ENCODE data around the gene RTBDN. TPM values are rescaled to one million over a fixed set of nuclear protein-coding genes. Genes with fewer than 3 reads are reported as not detected.

RTBDN gene
- total and polyA plus RNA-seq, 2 experiments from 2014 or later: 4.1 to 4.6 TPM

DNA sequence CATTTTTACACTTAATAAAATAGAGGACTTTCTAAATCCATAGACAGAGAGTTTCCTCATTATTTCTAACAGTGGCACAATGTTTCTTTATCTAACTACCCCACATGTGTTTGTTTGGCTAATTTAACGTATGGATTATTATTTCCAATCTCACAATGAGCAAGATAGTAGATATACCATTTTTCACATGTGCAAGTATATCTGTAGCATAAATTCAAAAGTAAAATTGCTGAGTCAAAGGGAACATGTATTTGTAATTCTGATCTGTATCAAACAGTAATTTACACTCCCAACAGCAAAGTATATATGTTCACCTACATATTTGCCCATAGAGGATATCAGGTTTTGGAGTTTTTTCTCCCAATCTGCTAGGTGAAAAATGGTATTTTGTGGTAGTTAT, 22.3 kb upstream of the RTBDN start:
- H3K27ac Mint-ChIP-seq: no peak overlapping the region
- TF ChIP-seq POLR2AphosphoS5 (IDR thresholded peaks at IDR 0.05; ENCODE audit: low read depth) (no peak), JUNB (IDR thresholded peaks at IDR 0.05; ENCODE audit: unreplicated experiment) (no peak), NANOG (IDR thresholded peaks at IDR 0.05; ENCODE audit: borderline replicate concordance) (no peak), EZH2 (IDR thresholded peaks at IDR 0.05; ENCODE audit: low read depth, unreplicated experiment) (no peak), STAT1 (IDR thresholded peaks at IDR 0.05; ENCODE audit: unreplicated experiment) (no peak), ZNF114 (CRISPR knock-in tag; IDR thresholded peaks at IDR 0.05) (no peak), CREB1 (CRISPR knock-in tag; IDR thresholded peaks at IDR 0.05; ENCODE audit: low read depth) (no peak), EZH2phosphoT487 (IDR thresholded peaks at IDR 0.05; ENCODE audit: unreplicated experiment) (no peak)
- TF ChIP-seq, protein P1, sequence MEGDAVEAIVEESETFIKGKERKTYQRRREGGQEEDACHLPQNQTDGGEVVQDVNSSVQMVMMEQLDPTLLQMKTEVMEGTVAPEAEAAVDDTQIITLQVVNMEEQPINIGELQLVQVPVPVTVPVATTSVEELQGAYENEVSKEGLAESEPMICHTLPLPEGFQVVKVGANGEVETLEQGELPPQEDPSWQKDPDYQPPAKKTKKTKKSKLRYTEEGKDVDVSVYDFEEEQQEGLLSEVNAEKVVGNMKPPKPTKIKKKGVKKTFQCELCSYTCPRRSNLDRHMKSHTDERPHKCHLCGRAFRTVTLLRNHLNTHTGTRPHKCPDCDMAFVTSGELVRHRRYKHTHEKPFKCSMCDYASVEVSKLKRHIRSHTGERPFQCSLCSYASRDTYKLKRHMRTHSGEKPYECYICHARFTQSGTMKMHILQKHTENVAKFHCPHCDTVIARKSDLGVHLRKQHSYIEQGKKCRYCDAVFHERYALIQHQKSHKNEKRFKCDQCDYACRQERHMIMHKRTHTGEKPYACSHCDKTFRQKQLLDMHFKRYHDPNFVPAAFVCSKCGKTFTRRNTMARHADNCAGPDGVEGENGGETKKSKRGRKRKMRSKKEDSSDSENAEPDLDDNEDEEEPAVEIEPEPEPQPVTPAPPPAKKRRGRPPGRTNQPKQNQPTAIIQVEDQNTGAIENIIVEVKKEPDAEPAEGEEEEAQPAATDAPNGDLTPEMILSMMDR (conservative IDR thresholded peaks at IDR 0.05; ENCODE audit: low read depth in 2 of 2): no peak
- TF ChIP-seq, protein P2, sequence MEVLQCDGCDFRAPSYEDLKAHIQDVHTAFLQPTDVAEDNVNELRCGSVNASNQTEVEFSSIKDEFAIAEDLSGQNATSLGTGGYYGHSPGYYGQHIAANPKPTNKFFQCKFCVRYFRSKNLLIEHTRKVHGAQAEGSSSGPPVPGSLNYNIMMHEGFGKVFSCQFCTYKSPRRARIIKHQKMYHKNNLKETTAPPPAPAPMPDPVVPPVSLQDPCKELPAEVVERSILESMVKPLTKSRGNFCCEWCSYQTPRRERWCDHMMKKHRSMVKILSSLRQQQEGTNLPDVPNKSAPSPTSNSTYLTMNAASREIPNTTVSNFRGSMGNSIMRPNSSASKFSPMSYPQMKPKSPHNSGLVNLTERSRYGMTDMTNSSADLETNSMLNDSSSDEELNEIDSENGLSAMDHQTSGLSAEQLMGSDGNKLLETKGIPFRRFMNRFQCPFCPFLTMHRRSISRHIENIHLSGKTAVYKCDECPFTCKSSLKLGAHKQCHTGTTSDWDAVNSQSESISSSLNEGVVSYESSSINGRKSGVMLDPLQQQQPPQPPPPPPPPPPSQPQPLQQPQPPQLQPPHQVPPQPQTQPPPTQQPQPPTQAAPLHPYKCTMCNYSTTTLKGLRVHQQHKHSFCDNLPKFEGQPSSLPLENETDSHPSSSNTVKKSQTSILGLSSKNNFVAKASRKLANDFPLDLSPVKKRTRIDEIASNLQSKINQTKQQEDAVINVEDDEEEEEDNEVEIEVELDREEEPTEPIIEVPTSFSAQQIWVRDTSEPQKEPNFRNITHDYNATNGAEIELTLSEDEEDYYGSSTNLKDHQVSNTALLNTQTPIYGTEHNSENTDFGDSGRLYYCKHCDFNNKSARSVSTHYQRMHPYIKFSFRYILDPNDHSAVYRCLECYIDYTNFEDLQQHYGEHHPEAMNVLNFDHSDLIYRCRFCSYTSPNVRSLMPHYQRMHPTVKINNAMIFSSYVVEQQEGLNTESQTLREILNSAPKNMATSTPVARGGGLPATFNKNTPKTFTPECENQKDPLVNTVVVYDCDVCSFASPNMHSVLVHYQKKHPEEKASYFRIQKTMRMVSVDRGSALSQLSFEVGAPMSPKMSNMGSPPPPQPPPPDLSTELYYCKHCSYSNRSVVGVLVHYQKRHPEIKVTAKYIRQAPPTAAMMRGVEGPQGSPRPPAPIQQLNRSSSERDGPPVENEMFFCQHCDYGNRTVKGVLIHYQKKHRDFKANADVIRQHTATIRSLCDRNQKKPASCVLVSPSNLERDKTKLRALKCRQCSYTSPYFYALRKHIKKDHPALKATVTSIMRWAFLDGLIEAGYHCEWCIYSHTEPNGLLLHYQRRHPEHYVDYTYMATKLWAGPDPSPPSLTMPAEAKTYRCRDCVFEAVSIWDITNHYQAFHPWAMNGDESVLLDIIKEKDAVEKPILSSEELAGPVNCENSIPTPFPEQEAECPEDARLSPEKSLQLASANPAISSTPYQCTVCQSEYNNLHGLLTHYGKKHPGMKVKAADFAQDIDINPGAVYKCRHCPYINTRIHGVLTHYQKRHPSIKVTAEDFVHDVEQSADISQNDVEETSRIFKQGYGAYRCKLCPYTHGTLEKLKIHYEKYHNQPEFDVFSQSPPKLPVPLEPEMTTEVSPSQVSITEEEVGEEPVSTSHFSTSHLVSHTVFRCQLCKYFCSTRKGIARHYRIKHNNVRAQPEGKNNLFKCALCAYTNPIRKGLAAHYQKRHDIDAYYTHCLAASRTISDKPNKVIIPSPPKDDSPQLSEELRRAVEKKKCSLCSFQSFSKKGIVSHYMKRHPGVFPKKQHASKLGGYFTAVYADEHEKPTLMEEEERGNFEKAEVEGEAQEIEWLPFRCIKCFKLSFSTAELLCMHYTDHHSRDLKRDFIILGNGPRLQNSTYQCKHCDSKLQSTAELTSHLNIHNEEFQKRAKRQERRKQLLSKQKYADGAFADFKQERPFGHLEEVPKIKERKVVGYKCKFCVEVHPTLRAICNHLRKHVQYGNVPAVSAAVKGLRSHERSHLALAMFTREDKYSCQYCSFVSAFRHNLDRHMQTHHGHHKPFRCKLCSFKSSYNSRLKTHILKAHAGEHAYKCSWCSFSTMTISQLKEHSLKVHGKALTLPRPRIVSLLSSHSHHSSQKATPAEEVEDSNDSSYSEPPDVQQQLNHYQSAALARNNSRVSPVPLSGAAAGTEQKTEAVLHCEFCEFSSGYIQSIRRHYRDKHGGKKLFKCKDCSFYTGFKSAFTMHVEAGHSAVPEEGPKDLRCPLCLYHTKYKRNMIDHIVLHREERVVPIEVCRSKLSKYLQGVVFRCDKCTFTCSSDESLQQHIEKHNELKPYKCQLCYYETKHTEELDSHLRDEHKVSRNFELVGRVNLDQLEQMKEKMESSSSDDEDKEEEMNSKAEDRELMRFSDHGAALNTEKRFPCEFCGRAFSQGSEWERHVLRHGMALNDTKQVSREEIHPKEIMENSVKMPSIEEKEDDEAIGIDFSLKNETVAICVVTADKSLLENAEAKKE (CRISPR knock-in tag; IDR thresholded peaks at IDR 0.05): no peak
- TF ChIP-seq, protein P3, sequence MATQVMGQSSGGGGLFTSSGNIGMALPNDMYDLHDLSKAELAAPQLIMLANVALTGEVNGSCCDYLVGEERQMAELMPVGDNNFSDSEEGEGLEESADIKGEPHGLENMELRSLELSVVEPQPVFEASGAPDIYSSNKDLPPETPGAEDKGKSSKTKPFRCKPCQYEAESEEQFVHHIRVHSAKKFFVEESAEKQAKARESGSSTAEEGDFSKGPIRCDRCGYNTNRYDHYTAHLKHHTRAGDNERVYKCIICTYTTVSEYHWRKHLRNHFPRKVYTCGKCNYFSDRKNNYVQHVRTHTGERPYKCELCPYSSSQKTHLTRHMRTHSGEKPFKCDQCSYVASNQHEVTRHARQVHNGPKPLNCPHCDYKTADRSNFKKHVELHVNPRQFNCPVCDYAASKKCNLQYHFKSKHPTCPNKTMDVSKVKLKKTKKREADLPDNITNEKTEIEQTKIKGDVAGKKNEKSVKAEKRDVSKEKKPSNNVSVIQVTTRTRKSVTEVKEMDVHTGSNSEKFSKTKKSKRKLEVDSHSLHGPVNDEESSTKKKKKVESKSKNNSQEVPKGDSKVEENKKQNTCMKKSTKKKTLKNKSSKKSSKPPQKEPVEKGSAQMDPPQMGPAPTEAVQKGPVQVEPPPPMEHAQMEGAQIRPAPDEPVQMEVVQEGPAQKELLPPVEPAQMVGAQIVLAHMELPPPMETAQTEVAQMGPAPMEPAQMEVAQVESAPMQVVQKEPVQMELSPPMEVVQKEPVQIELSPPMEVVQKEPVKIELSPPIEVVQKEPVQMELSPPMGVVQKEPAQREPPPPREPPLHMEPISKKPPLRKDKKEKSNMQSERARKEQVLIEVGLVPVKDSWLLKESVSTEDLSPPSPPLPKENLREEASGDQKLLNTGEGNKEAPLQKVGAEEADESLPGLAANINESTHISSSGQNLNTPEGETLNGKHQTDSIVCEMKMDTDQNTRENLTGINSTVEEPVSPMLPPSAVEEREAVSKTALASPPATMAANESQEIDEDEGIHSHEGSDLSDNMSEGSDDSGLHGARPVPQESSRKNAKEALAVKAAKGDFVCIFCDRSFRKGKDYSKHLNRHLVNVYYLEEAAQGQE (IDR thresholded peaks at IDR 0.05; ENCODE audit: unreplicated experiment): no peak
- no peaks in the 10 kb centered on the region; the same call in 1 of the 3 replicates for H3K9me3 Mint-ChIP-seq
- H3K79me2 ChIP-seq (replicated peaks; ENCODE audit: insufficient read depth): no peaks in the 10 kb centered on the region
- ATAC-seq: no peak
- H3K36me3 ChIP-seq (ENCODE audit: insufficient read depth): no peaks in the 10 kb centered on the region
- H4K20me1 ChIP-seq (replicated peaks; ENCODE audit: insufficient read depth): no peaks in the 10 kb centered on the region; the same call in 1 of the 2 replicates
- 0 out of 2 replicates have a peak, but pooled peaks cover 3% of the 10 kb centered on the region for H3F3A ChIP-seq (replicated peaks; ENCODE audit: low read depth)
- no peaks in the 10 kb centered on the region for H3K9me2 ChIP-seq (ENCODE audit: insufficient read depth)
- DNase-seq (ENCODE audit: low spot score): no peak
- H3K27me3 ChIP-seq (ENCODE audit: insufficient read depth): no peaks in the 10 kb centered on the region
- H3K27ac ChIP-seq (ENCODE audit: low read depth): no peak overlapping the region
- H3K4me3 ChIP-seq: no peak overlapping the region
- no peak overlapping the region for H2AFZ ChIP-seq
- no peak overlapping the region for H3K4me2 ChIP-seq
- peaks cover 47% of the 10 kb centered on the region for H3K36me3 Mint-ChIP-seq (ENCODE audit: low read depth)
- no peak overlapping the region for H3K4me3 Mint-ChIP-seq
- H3K4me1 ChIP-seq (ENCODE audit: insufficient read depth): no peaks in the 10 kb centered on the region
- peaks cover 4% of the 10 kb centered on the region for H3K27me3 Mint-ChIP-seq (ENCODE audit: insufficient read depth, low read depth, poor library complexity)
- H3K4me1 Mint-ChIP-seq: no peaks in the 10 kb centered on the region

Data from GM23338 (cell line).